H9 (cell line): ENCODE results near the gene CKB. TPM values are rescaled to one million over a fixed set of nuclear protein-coding genes. Genes with fewer than 3 reads are reported as not detected.

Experiments
- DNase-seq: peaks from one replicate; pipeline ENCODE4 v3.0.0-alpha.2; 2017
- H2AFZ ChIP-seq: one replicate; pipeline ENCODE4 v1.6.1; 2013; ENCODE audit warnings: mild to moderate bottlenecking, low read length, control low read depth, moderate library complexity
- H2AK5ac ChIP-seq: 2 replicates; pipeline ENCODE4 v1.6.1; 2013; ENCODE audit warnings: low read length, control low read depth, mixed read lengths; ENCODE audit not compliant: insufficient read length
- H2BK120ac ChIP-seq: one replicate; pipeline ENCODE4 v1.6.1; 2013; ENCODE audit warnings: low read depth, mild to moderate bottlenecking, low read length, control low read depth, inconsistent platforms; ENCODE audit not compliant: poor library complexity, severe bottlenecking
- H2BK12ac ChIP-seq: 2 replicates; pipeline ENCODE4 v1.6.1; 2013; ENCODE audit warnings: low read length, control low read depth, mixed read lengths, low read depth; ENCODE audit not compliant: insufficient read length
- H2BK15ac ChIP-seq: 2 replicates; pipeline ENCODE4 v1.6.1; 2013; ENCODE audit warnings: low read depth, low read length, control low read depth
- H2BK20ac ChIP-seq: one replicate; pipeline ENCODE4 v1.6.1; 2013; ENCODE audit warnings: low read depth, mild to moderate bottlenecking, low read length, control low read depth, inconsistent platforms; ENCODE audit not compliant: poor library complexity, severe bottlenecking
- H2BK5ac ChIP-seq: 2 replicates; pipeline ENCODE4 v1.6.1; 2013; ENCODE audit warnings: low read length, control low read depth, mixed read lengths; ENCODE audit not compliant: insufficient read length
- H3K14ac ChIP-seq: 2 replicates; pipeline ENCODE4 v1.6.1; 2013; ENCODE audit warnings: low read length, control low read depth; ENCODE audit not compliant: insufficient read depth
- H3K18ac ChIP-seq: 2 replicates; pipeline ENCODE4 v1.6.1; 2013; ENCODE audit warnings: low read depth, mild to moderate bottlenecking, mixed read lengths, low read length, control low read depth; ENCODE audit not compliant: insufficient read length
- H3K23ac ChIP-seq: 2 replicates; pipeline ENCODE4 v1.6.1; 2013; ENCODE audit warnings: low read length, control low read depth, mixed read lengths, low read depth; ENCODE audit not compliant: insufficient read length
- H3K23me2 ChIP-seq: 2 replicates; pipeline ENCODE4 v1.6.1; 2013; ENCODE audit warnings: low read depth, mild to moderate bottlenecking, mixed read lengths, low read length, control low read depth; ENCODE audit not compliant: insufficient read length, poor library complexity, severe bottlenecking
- H3K27ac ChIP-seq: 2 replicates; pipeline ENCODE4 v1.5.1; 2013; ENCODE audit warnings: low read length, control low read depth, mixed read lengths, low read depth; ENCODE audit not compliant: insufficient read length
- H3K27me3 ChIP-seq: 2 replicates; pipeline ENCODE4 v1.6.1; 2013; ENCODE audit warnings: low read length, control low read depth, inconsistent platforms; ENCODE audit not compliant: insufficient read depth
- H3K4ac ChIP-seq: 2 replicates; pipeline ENCODE4 v1.6.1; 2013; ENCODE audit warnings: low read depth, mild to moderate bottlenecking, control low read depth, inconsistent platforms, low read length, moderate library complexity
- H3K4me1 ChIP-seq: 2 replicates; pipeline ENCODE4 v1.6.1; 2013; ENCODE audit warnings: low read length, control low read depth, inconsistent platforms; ENCODE audit not compliant: insufficient read depth
- H3K4me2 ChIP-seq: 2 replicates; pipeline ENCODE4 v1.6.1; 2013; ENCODE audit warnings: low read length, control low read depth, mixed read lengths; ENCODE audit not compliant: insufficient read length, insufficient read depth
- H3K56ac ChIP-seq: 2 replicates; pipeline ENCODE4 v1.6.1; 2013; ENCODE audit warnings: low read depth, mild to moderate bottlenecking, mixed read lengths, low read length, control low read depth; ENCODE audit not compliant: insufficient read length
- H3K79me1 ChIP-seq: 2 replicates; pipeline ENCODE4 v1.6.1; 2013; ENCODE audit warnings: low read depth, mild to moderate bottlenecking, moderate library complexity, low read length, control low read depth, inconsistent platforms; ENCODE audit not compliant: insufficient read depth, poor library complexity, severe bottlenecking
- H3K79me2 ChIP-seq: 2 replicates; pipeline ENCODE4 v1.6.1; 2013; ENCODE audit warnings: low read length, control low read depth, inconsistent platforms; ENCODE audit not compliant: insufficient read depth
- H3K9ac ChIP-seq: 2 replicates; pipeline ENCODE4 v1.6.1; 2013; ENCODE audit warnings: low read length, control low read depth, mixed read lengths; ENCODE audit not compliant: insufficient read length; ENCODE audit errors: extremely low read depth
- H3K9me3 ChIP-seq: one replicate; pipeline ENCODE4 v1.6.1; 2013; ENCODE audit warnings: low read depth, low read length, inconsistent platforms; ENCODE audit not compliant: control insufficient read depth
- H3T11ph ChIP-seq: one replicate; pipeline ENCODE4 v1.6.1; 2013; ENCODE audit warnings: mild to moderate bottlenecking, low read length, control low read depth, inconsistent platforms
- H4K20me1 ChIP-seq: one replicate; pipeline ENCODE4 v1.6.1; 2013; ENCODE audit not compliant: control insufficient read depth, insufficient read length, insufficient read depth
- H4K5ac ChIP-seq: 2 replicates; pipeline ENCODE4 v1.6.1; 2013; ENCODE audit warnings: low read depth, mild to moderate bottlenecking, mixed read lengths, low read length, control low read depth; ENCODE audit not compliant: insufficient read length
- H4K8ac ChIP-seq: replicated peaks from 2 replicates; pipeline ENCODE4 v1.6.1; 2013; ENCODE audit warnings: low read length, control low read depth, mixed read lengths, low read depth; ENCODE audit not compliant: insufficient read length
- H4K91ac ChIP-seq: 2 replicates; pipeline ENCODE4 v1.6.1; 2013; ENCODE audit warnings: low read depth, mild to moderate bottlenecking, moderate library complexity, mixed read lengths, low read length, control low read depth; ENCODE audit not compliant: insufficient read length
- H3K27ac Mint-ChIP-seq, 3 experiments: 2 replicates in 2 of 3; 3 replicates in 1 of 3; pipeline ENCODE4 v1.8.0; 2020 to 2021; ENCODE audit warnings: mixed read lengths in 3 of 3, mild to moderate bottlenecking in 1 of 3, moderate library complexity in 1 of 3
- H3K27me3 Mint-ChIP-seq: 2 replicates; pipeline ENCODE4 v1.8.0; 2021; ENCODE audit warnings: low read depth, mild to moderate bottlenecking, moderate library complexity, mixed read lengths
- H3K36me3 Mint-ChIP-seq, 3 experiments: 2 replicates in 2 of 3; 3 replicates in 1 of 3; pipeline ENCODE4 v1.8.0; 2020 to 2021; ENCODE audit warnings: low read depth in 3 of 3, mixed read lengths in 3 of 3; ENCODE audit not compliant: insufficient read depth in 1 of 3
- H3K4me1 Mint-ChIP-seq, 2 experiments: 2 replicates each; pipeline ENCODE4 v1.8.0; 2020; ENCODE audit warnings: mixed read lengths in 2 of 2
- H3K4me3 Mint-ChIP-seq, 2 experiments: 2 replicates in 1 of 2; 3 replicates in 1 of 2; pipeline ENCODE4 v1.8.0; 2020 to 2021; ENCODE audit warnings: mild to moderate bottlenecking in 2 of 2, mixed read lengths in 2 of 2, moderate library complexity in 1 of 2
- H3K9me3 Mint-ChIP-seq, 2 experiments: 2 replicates in 1 of 2; 3 replicates in 1 of 2; pipeline ENCODE4 v1.8.0; 2020; ENCODE audit warnings: mild to moderate bottlenecking in 2 of 2, mixed read lengths in 2 of 2, moderate library complexity in 1 of 2
- CTCF ChIP-seq: fragments of 200-600 bp; sonication (generic); conservative IDR thresholded peaks from 3 replicates; pipeline ENCODE4 v1.8.0; 2021; ENCODE audit warnings: antibody characterized with exemption, mild to moderate bottlenecking
- WGBS: extraction: QIAGEN DNeasy Blood & Tissue Kit; methylation state at CpG from one replicate; pipeline ENCODE4 v1.1.7; 2013; ENCODE audit warnings: missing lambda C conversion rate, low lambda C conversion rate, mixed read lengths; ENCODE audit not compliant: insufficient read length; ENCODE audit errors: extremely low coverage; 5-methylcytosine and 5-hydroxymethylcytosine counted together
- total RNA-seq: library from RNA; stranded (reverse); gene quantifications from 2 replicates; pipeline ENCODE4 v1.2.1, GENCODE V29; 2021

The CKB gene
- total RNA-seq, 1 experiment from 2014 or later = 517 TPM

GRCh38 chr14:103552846-103553210 lies 30.2 kb upstream of the CKB start:
- no CpG with 5 or more reads among the region's 11 CpGs for WGBS
- no peaks in the 10 kb centered on the region for H3K4me1 ChIP-seq
- H3T11ph ChIP-seq = no peak overlapping the region
- Mint-ChIP-seq H3K27me3 (no peaks in the 10 kb centered on the region), H3K9me3 (no peaks in the 10 kb centered on the region), H3K4me1 (peaks cover 7 to 8% of the 10 kb centered on the region in 2 experiments), H3K4me3 (no peak overlapping the region), H3K36me3 (peaks cover 0 to 3% (median 0%) of the 10 kb centered on the region in 3 experiments; a peak in 1 of 7 replicates), H3K27ac (no peak overlapping the region)
- H2BK20ac ChIP-seq = no peak overlapping the region
- H3K56ac ChIP-seq = no peak overlapping the region
- no peak overlapping the region for H2AFZ ChIP-seq
- no peak overlapping the region for H3K14ac ChIP-seq
- no peaks in the 10 kb centered on the region for H3K27me3 ChIP-seq
- no peaks in the 10 kb centered on the region for H3K23me2 ChIP-seq
- H3K9me3 ChIP-seq = no peaks in the 10 kb centered on the region
- no peak overlapping the region for H4K5ac ChIP-seq
- H3K23ac ChIP-seq = no peak overlapping the region
- H2BK12ac ChIP-seq = no peak overlapping the region
- no peak overlapping the region for H2BK5ac ChIP-seq
- H2AK5ac ChIP-seq = no peak overlapping the region
- no peak overlapping the region for H4K8ac ChIP-seq
- H3K27ac ChIP-seq = no peak overlapping the region
- DNase-seq = no peak
- no peak overlapping the region for H3K4me2 ChIP-seq
- H2BK15ac ChIP-seq = no peak overlapping the region
- no peak overlapping the region for H3K4ac ChIP-seq
- H3K79me1 ChIP-seq = no peaks in the 10 kb centered on the region
- no peaks in the 10 kb centered on the region for H3K79me2 ChIP-seq
- no peak overlapping the region for H4K91ac ChIP-seq
- H3K18ac ChIP-seq = no peak overlapping the region
- no peak overlapping the region for H3K9ac ChIP-seq
- no peak overlapping the region for H2BK120ac ChIP-seq
- H4K20me1 ChIP-seq = no peaks in the 10 kb centered on the region
- TF ChIP-seq CTCF = no peak
